HG03097 (cell line): Measurements from ENCODE around the gene PDE1A.
"Not testable (repeated sequence)": the region's sequence is repeated elsewhere in the genome, so short reads cannot be mapped to it uniquely, and the experiment has no call there.

Source experiments
- ATAC-seq: cut with Tn5 transposase; IDR thresholded peaks from one replicate; pipeline ENCODE4 v1.9.1; 2021; ENCODE audit not compliant: unreplicated experiment, low FRiP score

Gene PDE1A

DNA sequence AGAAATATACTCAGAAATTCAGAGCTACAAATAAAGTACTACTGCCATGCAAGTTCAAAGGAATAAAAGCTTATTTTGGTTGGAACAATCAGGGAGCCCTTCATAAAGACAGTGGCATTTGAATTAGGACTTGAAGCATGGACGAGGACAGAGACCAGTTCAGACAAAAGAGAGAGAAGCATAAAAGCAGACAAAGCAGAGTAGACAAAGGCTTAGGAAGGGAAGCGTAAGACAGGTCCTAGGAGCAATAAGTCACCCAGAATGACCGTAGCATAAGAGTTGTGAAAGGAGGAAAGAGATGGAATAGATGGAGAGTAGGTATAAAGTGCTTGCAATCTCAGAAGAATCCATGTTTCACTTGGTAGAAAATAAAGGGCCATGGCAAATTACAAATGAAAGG, 14.0 kb downstream of the PDE1A start:
- ATAC-seq: no peak

DNA sequence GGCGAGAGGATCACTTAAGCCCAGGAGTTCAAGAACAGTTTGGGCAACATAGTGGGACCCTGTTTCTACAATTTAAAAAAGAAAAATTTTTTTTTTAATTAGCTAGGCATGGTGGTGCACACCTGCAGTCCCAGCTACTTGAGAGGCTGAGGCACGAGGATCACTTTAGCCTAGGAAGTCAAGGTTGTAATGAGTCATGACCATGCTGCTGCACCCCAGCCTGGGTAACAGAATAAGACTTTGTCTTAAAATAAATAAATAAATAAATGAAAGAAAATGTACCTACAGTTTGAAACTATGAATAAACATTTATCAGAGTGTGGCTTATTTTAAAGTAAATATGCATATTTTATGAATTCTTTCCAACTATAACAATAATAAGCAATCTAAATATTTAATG, 16.7 kb downstream of the PDE1A start:
- ATAC-seq: no peak

DNA sequence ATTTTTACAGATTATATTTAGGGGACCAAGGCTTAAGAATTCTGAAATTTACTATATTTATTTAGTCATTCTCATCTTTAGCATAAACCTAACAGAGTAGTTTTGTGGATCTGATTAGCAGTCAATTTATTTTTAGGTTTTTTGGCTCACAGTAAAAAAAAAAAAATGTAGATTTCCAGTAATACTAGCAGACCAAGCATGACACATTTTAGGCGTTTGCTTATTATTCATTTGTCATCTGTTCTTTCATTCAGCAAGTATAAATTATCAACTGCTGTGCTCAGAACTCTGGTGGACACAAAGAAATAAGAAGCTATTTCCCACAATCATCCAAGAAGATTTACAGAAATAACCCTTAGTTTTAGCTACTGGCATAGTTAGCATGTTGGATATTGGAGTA, 20.6 kb downstream of the PDE1A start:
- ATAC-seq: no peak

DNA sequence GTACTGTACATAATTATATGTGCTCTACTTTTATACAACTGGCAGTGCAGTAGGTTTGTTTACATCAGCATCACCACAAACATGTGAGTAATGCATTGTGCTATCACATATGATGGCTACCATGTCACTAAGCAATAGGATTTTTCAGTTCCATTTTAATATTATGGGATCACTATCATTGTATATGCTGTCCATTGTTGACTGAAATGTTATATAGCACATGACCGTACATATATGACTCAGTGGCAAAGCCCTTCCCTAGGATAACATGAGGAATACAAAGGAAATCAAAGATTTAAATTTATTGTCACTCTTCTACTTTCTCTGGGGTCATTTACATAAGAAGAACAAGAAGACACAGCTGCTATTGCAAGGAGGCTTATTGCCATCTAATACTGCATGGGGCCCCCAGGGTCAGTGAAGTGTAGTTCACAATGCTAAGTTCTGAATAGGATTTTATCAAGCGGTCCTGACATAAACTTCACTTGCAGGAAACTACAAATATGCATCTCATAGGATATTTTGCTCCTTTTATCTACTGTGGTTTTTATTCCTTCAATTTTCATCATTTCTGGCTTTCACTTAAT, 21.8 kb downstream of the PDE1A start:
- ATAC-seq: no peak

DNA sequence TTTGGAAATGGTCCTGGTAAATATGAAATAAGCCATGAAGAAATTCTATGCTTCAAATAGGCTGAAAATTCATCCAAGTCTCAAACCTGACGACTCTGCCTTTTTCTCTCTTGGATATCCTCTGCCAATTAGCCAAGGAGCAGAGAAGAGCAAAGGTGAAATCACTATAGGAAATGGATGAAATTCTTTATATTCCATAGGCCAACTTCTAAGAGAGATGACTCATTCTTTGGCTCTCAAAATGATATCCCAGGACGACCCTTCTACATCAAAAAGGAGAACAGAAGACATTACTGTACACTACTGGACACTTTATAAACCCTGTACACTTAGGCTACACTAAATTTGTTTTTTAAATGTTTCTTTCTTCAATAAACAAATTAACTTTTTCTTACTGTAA, 22.7 kb downstream of the PDE1A start:
- ATAC-seq: no peak

DNA sequence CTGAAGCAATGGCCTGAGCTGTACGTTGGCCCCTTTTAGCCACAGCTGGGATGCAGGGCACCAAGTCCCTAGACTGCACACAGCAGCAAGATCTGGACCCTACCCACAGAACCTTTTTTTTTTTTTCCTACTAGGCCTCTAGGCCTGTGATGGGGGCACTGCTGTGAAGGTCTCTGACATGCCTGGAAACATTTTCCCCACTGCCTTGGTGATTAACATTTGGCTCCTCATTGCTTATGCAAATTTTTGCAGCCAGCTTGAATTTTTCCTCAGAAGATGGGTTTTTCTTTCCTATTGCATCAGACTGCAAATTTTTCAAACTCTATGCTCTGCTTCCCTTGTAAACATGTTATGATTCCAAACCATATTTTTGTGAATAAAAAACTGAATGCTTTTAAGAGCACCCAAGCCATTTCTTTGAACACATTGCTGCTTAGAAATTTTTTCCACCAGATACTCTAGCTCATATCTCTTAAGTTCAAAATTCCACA, 33.5 kb downstream of the PDE1A start:
- no peak for ATAC-seq

DNA sequence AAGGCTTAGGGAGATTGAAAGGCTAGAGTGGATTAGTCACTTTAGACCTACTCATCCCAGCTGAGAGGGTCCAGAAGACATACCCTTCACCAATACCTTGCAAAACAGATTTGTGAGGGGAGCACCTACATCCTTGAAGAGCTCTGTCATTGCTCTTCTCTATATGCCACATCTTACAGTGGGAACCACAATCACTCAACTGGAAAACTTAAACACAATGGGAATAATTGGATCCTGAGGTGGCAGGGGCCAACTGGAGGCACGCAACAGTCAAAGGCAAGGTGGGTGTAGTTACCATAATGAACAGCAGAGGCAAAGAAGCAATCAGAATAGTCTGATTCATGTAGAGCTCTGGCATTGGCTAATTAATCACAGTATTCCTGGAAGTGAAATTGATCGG, 35.4 kb downstream of the PDE1A start:
- ATAC-seq: no peak

DNA sequence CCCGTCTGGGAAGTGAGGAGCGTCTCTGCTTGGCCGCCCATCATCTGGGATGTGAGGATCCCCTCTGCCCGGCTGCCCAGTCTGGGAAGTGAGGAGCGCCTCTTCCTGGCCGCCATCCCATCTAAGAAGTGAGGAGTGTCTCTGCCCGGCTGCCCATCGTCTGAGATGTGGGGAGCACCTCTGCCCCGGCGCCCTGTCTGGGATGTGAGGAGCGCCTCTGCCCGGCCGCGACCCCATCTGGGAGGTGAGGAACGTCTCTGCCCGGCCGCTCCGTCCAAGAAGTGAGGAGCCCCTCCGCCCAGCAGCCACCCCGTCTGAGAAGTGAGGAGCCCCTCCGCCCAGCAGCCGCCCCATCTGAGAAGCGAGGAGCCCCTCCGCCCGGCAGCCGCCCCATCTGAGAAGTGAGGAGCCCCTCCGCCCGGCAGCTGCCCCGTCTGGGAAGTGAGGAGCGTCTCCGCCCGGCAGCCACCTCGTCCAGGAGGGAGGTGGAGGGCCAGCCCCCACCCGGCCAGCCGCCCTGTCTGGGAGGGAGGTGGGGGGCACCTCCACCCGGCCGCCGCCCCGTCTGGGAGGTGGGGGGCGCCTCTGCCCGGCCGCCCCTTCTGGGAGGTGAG, 40.5 kb downstream of the PDE1A start:
- not testable (repeated sequence) for ATAC-seq

DNA sequence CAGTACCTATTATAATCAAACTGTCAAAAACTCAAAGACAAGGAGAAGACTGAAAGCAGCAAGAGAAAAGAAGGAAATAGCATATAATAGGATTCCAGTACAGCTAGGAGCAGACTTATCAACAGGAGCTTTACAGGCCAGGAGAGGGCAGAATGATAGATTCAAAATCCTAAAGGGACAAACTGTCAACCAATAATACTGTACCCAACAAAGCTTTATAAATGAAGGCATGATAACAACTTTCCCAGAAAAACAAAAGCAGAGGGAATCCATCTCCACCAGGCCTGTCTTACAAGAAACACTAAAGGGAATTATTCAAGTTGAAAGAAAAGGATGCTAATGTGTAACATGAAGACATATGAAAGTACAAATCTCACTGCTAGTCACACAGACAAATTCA, 42.0 kb downstream of the PDE1A start:
- ATAC-seq: no peak

DNA sequence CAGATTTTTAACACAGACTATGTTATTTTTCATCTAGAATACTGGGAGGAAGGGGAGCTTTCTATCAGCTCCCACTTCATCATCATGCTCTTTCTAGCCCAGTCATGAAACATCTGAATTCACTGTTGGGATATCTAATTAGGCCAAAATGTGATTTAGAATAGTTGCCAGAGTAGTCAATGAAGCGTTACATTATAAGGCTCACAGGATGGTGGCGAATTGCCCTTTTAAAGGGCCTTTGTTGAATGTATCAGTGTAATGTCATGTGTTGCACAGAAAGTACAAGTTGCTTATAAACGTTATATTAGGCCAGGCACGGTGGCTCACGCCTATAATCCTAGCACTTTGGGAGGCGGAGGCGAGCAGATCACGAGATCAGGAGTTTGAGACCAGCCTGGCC, 45.6 kb downstream of the PDE1A start:
- ATAC-seq: no peak

DNA sequence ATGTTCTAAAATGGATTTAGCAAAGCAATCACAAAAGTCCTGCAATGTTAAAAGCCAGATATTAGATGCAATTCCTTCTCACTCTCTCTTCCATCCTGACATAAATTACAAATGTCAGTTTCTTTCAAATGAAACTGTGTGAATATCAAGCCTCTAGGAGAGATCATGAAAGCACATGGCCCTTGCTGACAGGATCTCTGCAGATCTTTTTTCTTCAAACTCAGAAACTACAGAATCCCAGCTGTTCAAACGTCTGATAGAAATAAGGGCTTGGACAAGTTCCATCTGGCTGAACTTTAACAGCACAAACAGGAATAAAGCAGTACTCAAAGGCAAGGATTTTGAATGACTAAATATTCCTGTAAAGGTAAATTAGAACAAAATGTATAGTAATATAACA, 47.6 kb downstream of the PDE1A start:
- no peak for ATAC-seq

DNA sequence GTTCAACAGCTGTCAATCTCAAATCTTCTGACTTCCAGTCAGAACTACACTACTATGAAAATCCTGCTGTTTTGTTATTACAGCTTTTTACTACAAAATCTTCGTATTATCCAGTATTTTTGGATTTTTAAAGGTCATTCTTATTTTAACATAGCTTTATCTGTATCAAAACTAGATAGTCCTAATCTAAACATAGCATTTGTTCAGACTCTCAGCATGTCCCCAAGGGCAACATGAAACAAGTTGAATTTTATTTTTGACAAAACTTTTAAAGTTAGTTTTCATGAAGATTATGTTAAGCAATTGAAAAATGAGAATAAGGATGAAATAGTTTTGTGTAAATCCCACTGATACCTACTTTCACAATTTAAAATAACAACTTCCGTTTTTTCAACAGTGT, 48.1 kb downstream of the PDE1A start:
- ATAC-seq: no peak

DNA sequence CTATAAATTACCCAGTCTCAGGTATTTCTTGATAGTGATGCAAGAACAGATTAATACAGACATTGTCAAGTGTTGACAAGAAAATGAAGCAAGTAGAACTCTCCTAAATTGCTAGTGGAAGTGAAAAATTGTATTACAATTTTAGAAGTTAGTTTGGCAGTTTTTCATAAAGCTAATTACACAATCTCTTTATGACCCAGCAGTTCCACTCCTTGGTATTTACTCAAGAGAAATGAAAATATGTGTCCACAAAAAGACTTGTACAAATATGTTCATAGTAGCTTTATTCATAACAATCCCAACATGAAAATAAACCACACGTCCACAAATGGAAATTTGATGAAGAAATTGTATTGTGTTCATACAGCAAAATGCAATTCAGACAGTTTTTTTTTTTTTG, 49.4 kb downstream of the PDE1A start:
- no peak for ATAC-seq

DNA sequence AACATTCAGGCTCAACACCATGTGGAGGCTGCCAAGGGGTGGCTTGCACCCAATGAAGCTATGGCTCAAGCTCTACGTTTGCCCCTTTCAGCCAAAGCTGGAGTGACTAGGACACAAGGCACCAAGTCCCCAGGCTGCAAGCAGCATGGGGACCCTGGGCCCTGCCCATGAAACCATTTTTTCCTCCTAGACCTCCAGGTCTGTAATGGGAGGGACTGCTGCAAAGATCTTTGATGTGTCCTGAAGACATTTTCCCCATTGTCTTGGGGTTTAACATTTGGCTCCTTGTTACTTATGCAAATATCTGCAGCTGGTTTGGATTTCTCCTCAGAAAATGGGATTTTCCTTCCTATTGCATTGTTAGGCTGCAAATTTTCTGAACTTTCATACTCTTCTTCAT, 51.0 kb downstream of the PDE1A start:
- no peak for ATAC-seq

DNA sequence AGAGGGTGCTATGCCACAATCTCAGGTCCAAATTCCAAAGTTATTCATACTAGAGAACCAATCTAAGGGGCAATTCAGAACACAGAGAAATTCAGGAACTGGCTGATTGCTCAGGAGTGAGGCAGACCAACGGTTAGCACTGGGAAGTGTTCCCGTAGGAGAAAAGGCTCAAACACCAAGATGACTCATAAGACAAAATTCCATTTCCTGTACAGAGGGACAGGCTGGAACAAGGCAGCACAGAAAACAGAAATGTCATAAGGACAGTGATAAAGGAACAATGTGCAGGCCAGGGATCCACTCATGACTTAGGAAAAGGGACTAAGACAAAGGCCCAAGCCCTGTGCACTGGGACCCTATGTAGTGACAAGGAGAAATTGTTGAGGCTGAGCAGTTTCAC, 54.2 kb downstream of the PDE1A start:
- no peak for ATAC-seq

DNA sequence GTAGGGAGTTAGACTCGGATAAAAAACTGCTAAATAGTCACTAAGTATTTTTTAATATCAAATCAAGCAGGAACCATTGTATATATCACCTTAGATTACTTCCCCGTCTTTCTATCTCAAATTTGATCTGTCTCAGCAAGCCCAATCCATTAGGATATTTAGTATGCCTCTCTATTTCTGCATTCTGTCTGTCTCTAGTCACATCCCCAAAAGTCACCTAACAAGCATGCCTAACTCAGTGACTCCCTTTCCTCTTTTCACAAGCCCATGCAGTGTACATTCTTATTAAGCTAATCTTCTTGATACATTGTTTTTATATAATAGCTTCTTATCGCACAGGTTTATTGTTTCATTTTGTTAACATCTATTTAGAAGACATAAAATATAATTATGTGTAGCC, 57.8 kb downstream of the PDE1A start:
- no peak for ATAC-seq

DNA sequence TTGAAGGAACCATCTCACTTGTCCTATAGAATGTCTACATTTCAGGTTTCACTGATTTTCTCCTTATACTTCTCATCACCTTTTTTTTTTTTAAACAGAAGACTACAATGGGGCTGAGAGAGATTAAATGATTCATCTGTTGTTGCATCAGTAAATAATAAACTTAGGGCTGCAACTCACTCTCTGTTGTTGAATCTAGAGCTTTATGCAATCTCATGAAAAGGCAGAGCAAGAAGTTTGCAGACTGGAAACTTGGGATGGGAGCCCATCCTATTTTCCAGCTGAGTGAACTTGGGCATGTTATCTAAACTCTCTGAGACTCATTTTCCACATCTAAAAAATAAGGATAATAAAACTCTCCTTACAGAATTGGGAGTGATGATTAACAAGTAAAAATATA, 58.4 kb downstream of the PDE1A start:
- ATAC-seq: no peak

DNA sequence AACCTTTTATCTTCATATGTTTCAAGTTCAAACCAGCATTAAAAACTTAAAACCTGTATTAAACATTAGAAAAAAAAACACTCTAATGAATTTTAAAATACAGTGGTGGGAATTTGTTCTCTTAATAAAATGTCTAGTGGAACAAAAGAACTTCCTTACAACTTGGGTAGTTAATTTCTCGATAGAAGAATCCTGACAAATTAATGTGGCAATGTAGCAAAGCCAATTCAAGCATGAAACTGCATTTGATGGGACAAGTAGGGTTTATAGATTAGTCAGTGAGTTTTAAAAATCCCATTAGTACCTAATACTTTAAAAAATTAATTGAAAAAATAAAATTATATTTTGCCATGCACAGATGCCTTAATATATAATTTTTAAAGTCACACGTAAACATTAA, 59.4 kb downstream of the PDE1A start:
- no peak for ATAC-seq

DNA sequence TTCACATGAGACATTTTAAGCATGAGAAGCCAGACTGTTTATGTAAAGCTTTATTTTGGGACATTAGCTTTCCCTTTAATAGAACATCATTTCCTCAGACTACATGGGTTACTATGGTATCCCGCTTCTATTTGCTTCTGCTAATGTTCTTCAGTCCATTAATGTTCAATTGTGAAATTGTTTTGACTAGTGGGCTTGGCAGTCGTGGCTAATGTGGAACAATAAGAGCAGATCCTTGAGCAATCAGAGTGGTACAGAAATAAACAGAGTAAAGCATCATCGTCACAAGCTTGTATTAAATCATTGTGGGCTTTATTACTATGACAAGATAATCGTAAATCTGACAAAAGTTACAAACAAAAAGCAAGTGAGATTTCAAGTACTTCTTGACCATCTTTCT, 60.2 kb downstream of the PDE1A start:
- ATAC-seq: no peak

DNA sequence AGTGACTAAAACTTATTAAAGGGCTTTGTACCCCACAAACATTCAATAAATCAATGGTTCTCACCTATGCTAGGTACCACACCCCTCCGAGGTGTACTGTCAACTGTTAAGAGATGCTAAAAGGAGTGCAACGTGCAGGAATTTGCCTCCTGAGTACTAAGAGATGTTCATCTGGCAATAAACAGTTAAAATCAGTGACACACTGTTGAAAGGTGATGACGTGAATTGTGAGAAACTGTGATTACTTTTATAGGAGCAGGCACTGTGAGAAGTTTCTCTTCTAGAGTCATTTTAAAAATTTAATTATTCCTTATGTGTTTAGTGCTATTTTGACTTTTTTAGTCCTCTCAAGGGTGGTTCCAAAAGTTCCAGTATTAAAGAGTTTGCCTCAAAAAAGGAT, 61.0 kb downstream of the PDE1A start:
- no peak for ATAC-seq

DNA sequence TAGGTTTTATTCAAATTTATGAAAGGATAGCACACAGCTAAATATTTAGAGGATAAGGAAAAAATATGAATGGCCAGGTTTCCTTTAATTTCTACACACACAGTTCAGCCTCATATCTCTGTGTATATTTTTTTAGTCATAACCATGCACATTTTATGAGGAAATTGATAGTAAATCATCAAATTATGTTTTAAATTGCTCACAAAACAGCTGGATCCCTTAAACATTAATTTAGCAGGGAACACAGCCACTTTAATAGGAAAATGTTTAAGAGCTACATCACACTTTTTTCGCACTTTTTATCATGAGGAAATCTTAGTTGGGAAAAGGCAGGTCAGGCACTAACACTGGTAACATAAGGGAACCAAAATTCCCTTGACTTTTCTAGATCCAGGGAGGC, 65.4 kb downstream of the PDE1A start:
- no peak for ATAC-seq

DNA sequence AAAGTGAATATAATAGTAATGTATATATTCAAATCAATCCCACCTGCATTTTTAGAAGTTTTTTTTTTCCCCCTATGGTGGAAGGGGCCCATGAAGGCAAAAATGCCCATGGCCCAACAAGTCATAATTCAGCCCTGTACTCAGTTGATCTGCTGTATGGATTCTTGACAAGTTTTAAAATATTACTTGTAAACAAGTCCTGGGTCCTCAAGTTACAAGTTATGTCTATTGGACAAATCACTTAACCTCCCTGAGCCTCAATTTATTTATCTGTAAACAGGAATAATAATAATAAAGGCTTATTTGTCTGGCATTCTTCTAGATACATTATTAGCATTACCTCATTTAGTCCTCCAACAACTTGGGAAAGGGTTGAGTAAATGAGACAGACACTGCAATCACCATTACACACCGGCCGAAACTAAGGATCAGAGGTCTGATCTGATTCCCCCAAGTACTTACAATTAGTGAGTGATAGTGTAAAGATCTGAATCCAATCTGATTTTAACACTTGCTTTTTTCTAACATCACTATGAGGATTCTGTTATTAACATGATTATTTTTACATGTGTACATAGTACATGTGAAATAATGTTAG, 66.1 kb downstream of the PDE1A start:
- no peak for ATAC-seq
